ENCODE results near the gene GALNT6. TPM values are rescaled to one million over a fixed set of nuclear protein-coding genes. Genes with fewer than 3 reads are reported as not detected.

The GALNT6 gene
- total and polyA plus RNA-seq, 9 of the 15 experiments (the other 6 are each of a cell fraction or from before 2014, with no cell fraction given) = 1.5 to 8.6 (median 5.1) TPM

DNA sequence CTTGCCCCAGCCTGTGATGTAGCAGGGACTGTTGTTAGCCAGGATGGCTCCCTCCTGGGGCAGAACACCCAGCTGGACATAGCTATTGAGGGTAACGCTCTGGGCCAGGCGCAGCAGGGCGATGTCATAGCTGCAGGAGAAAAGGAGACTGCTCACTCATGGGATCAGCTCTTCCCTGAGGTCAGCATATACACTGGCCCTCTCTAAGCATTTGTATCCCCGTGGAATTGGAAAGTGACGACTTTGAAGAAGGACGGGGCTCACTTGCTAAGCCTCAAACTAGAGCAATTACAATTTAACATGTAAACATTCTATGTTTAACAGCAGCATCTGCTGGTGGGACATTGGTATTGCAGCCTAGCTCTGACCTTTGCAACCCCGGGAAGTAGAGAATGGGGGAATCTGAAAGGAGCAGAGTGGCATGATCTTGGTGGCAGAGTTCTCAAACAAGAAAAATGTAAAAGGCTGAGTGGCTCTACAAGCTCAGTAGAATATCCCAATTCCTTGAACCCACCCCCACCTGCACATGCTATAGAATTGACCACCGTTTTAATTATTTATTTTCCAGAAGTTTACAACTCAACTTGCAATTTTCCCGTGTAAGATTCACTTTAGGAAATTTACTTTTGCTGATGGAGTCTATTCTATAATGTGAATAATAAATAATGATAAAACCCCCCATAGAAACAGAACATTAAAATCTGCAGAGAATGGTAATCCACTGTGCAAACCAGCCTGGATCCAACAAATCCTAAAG is 49.8 kb downstream of the GALNT6 start (continued):
- TF ChIP-seq ZFP30 (CRISPR knock-in tag; IDR thresholded peaks at IDR 0.05; ENCODE audit: borderline replicate concordance) = no peak
- no peak for TF ChIP-seq SMARCE1 (IDR thresholded peaks at IDR 0.05)
- TF ChIP-seq JUND (IDR thresholded peaks at IDR 0.05; ENCODE audit: borderline replicate concordance, low read depth, low read length) = no peak
- peak; percentile 77; the same call in 2 of the 3 replicates for TF ChIP-seq JUND (tag; IDR thresholded peaks at IDR 0.05; ENCODE audit: borderline replicate concordance, low read depth, low read length)
- no peak for TF ChIP-seq CBX2 (IDR thresholded peaks at IDR 0.05; ENCODE audit: insufficient read depth, low read length, poor library complexity, severe bottlenecking)
- TF ChIP-seq NFATC3 (IDR thresholded peaks at IDR 0.05) = 0 out of 2 replicates have a peak, but pooled peaks have one; percentile 28
- TF ChIP-seq ZNF551 (CRISPR knock-in tag; IDR thresholded peaks at IDR 0.05) = no peak
- TF ChIP-seq FOSL1 (tag; conservative IDR thresholded peaks at IDR 0.05) = 0 out of 2 replicates have a peak, but pooled peaks have one; percentile 21
- TF ChIP-seq HLTF (IDR thresholded peaks at IDR 0.05) = 0 out of 2 replicates have a peak, but pooled peaks have one; percentile 19
- TF ChIP-seq, protein P1, sequence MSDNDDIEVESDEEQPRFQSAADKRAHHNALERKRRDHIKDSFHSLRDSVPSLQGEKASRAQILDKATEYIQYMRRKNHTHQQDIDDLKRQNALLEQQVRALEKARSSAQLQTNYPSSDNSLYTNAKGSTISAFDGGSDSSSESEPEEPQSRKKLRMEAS (CRISPR knock-in tag; IDR thresholded peaks at IDR 0.05) = 0 out of 2 replicates have a peak, but pooled peaks have one; percentile 31
- TF ChIP-seq ZSCAN32 (CRISPR knock-in tag; IDR thresholded peaks at IDR 0.05) = no peak
- no peak for TF ChIP-seq ZNF311 (CRISPR knock-in tag; IDR thresholded peaks at IDR 0.05)
- TF ChIP-seq, protein P2, sequence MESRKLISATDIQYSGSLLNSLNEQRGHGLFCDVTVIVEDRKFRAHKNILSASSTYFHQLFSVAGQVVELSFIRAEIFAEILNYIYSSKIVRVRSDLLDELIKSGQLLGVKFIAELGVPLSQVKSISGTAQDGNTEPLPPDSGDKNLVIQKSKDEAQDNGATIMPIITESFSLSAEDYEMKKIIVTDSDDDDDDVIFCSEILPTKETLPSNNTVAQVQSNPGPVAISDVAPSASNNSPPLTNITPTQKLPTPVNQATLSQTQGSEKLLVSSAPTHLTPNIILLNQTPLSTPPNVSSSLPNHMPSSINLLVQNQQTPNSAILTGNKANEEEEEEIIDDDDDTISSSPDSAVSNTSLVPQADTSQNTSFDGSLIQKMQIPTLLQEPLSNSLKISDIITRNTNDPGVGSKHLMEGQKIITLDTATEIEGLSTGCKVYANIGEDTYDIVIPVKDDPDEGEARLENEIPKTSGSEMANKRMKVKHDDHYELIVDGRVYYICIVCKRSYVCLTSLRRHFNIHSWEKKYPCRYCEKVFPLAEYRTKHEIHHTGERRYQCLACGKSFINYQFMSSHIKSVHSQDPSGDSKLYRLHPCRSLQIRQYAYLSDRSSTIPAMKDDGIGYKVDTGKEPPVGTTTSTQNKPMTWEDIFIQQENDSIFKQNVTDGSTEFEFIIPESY (CRISPR knock-in tag; IDR thresholded peaks at IDR 0.05) = peak; percentile 89
- peak; percentile 78; the same call in 1 of the 2 replicates for TF ChIP-seq HDGF (IDR thresholded peaks at IDR 0.05)
- TF ChIP-seq, protein P3, sequence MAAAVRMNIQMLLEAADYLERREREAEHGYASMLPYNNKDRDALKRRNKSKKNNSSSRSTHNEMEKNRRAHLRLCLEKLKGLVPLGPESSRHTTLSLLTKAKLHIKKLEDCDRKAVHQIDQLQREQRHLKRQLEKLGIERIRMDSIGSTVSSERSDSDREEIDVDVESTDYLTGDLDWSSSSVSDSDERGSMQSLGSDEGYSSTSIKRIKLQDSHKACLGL (CRISPR knock-in tag; IDR thresholded peaks at IDR 0.05; ENCODE audit: borderline replicate concordance, poor library complexity, severe bottlenecking) = no peak
- peak; percentile 28 for TF ChIP-seq POU5F1 (IDR thresholded peaks at IDR 0.05; ENCODE audit: borderline replicate concordance, low read depth, low read length, partially characterized antibody)
- TF ChIP-seq MIER1 (IDR thresholded peaks at IDR 0.05; ENCODE audit: low read depth) = no peak
- no peak for TF ChIP-seq ZNF263 (CRISPR knock-in tag; IDR thresholded peaks at IDR 0.05; ENCODE audit: borderline replicate concordance)
- TF ChIP-seq FOXJ2 (tag; IDR thresholded peaks at IDR 0.05) = no peak
- no peak for TF ChIP-seq FOXM1 (IDR thresholded peaks at IDR 0.05; ENCODE audit: low read depth)
- TF ChIP-seq FOXM1 (CRISPR knock-in tag; IDR thresholded peaks at IDR 0.05; ENCODE audit: low read depth) = no peak
- TF ChIP-seq, protein P4, sequence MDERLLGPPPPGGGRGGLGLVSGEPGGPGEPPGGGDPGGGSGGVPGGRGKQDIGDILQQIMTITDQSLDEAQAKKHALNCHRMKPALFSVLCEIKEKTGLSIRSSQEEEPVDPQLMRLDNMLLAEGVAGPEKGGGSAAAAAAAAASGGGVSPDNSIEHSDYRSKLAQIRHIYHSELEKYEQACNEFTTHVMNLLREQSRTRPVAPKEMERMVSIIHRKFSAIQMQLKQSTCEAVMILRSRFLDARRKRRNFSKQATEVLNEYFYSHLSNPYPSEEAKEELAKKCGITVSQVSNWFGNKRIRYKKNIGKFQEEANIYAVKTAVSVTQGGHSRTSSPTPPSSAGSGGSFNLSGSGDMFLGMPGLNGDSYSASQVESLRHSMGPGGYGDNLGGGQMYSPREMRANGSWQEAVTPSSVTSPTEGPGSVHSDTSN (CRISPR knock-in tag; IDR thresholded peaks at IDR 0.05; ENCODE audit: low read depth) = no peak
- TF ChIP-seq, protein P4 (tag; conservative IDR thresholded peaks at IDR 0.05; ENCODE audit: low read depth) = no peak
- no peak for TF ChIP-seq BRF1 (IDR thresholded peaks at IDR 0.05; ENCODE audit: borderline replicate concordance, extremely low read depth, insufficient read length)
